ENCODE results near the gene PSPN.

The PSPN gene

DNA sequence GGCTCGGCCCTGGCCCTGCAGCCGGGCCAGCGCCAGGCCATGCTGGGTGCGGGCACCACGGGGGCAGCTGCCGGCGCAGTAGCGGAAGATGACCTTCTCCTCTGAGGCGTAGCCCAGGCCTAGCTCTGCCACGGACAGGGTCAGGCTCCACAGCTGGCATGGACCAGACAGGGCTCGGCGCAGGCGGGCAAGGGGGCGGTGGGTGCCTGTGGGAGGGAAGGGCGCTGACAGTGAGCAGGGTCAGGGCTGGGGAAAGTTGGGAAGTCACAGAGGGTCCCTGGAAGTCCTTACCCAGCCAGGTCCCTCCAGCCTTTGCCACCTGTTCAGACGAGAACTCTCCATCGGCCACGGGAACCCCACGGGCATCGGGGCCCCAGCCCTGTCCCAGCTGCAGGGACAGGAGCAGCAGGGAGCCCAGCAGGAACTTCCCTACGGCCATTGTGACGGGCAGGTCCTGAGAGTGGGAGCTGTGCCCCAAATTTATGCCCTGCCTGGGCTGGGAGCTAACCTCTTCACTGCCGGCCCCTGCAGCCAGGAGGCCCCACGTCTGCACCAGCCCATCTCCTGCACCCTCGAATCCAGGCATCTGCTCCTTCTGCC, at the start of gene PSPN:
Gene PSPN (minus strand): TSS at position 523 of the 600 bp plus-strand sequence. CDS start 84 bp downstream, at position 439.
- no peak for DNase-seq (ENCODE audit: low read depth in 3 of 3)

GRCh38 chr19:6424939-6425731, 49.4 kb upstream of the PSPN start:
- DNase-seq (ENCODE audit: low read depth in 3 of 3): peak; percentile 96 to 99 (median 99)

DNA sequence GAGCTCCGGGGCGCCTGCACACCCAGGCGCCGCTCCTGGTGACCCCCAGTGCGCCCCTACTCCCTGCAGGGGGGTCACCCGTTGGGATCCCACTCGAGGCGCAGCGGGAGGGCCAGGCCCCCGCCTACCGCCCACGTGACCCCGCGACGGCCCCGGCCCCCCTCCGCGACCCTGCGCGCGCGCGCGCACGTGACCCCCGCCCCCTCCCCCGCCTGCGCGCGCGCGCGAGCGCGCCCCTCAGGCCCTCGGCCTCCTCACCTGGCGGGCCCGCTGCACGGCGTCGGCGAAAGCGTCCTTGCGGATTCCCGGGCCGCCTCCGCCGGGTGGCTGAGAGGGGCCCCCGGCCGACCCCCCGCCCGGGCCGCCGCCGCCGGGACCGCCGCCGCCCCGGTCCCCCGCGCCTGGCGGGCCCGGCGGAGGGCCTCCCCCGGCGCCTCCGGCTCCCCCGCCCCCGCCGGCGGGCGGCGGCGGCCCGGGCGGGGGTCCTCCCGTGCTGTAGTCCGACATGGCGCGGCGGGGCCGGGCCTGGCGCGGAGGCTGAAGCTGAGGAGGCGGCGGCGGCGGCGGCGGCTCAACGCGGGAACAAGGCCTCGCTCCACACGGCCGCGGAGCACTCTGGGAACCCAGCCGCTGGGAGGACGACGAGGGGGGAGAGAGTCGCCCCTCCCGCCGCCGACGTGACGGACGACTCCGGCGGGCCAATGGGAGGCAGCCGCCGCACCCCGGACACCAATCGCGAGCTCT, 48.6 kb upstream of the PSPN start, which contains the start of gene KHSRP:
Gene KHSRP (minus strand): TSS at position 617 of the 744 bp plus-strand sequence. CDS start 110 bp downstream, at position 507.
- no peak for DNase-seq (ENCODE audit: low read depth in 3 of 3)

GRCh38 chr19:6423499-6424194, 47.9 kb upstream of the PSPN start:
- DNase-seq (ENCODE audit: low read depth in 3 of 3): no peak

GRCh38 chr19:6421075-6422014, 45.6 kb upstream of the PSPN start:
- DNase-seq (ENCODE audit: low read depth in 3 of 3): no peak

GRCh38 chr19:6418562-6418932, 42.8 kb upstream of the PSPN start:
- no peak for DNase-seq (ENCODE audit: low read depth in 3 of 3)

- no peak for DNase-seq (ENCODE audit: low read depth in 3 of 3)
These were observed 42.2 kb upstream of the PSPN start for GRCh38 chr19:6417713-6418561.

DNA sequence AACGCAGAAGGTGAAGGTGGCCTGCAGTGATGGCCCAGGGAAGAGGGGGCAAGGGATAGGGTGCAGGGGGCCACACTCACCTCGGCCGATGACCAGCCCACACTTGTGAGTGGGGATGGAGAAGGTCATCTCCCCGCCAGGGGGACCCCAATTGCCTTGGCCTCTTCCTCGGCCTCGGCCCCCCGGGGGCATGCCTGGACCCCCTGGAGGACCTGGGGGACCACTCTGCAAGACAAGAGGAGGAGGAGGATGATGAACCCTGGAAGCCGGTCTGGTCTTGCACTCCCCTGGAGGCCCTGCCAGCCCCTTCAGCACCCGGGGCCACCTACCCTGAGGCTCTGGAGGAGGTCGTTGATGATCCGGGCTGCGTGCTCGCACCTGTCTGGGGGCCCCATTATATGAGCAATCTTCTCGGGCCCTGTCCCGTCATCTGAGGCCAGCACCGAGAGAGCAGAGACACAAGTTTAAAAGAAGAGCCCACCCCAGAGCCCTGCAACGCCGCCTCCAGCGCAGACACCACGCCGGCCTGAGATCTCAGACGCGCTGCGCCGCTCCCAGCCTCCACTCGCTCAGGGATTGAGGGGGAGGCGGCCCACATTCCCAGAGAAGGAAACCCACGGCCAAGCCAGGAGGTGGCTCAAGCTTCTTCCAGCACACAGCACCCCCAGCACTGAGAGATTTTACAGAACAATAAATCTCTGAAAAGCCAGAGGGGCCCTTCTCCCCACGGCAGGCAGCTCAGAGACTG, 41.1 kb upstream of the PSPN start:
- DNase-seq (ENCODE audit: low read depth in 3 of 3): no peak

DNA sequence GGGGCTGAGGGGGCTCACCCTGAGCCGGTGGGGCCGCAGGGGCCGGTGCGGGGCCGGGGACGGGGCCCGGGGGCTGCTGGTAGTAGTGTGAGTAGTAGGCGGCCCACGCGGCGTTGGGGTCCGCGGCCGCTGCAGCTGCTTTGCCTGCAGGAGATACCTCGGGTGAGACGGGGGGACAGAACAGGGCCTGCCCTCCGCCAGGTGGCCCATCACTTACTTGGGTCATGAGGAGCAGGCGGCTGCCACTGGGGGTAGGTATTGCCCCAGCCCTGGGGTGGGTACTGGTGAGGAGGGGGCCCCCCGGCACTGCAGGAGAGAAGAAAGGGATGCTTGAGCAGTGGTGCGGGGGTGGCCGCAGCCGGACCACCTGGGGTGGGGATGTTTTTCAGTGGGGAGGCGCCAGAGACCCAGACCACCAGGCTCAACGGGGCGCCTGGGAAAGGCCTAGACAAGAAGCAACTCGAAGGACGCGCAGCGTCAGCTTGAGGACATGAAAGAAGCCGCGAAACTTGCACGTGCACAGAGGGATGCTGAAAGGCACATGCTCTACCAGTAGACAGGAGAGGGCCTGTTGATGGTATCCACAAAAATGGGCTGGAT, 40.0 kb upstream of the PSPN start:
- DNase-seq (ENCODE audit: low read depth in 3 of 3): no peak

DNA sequence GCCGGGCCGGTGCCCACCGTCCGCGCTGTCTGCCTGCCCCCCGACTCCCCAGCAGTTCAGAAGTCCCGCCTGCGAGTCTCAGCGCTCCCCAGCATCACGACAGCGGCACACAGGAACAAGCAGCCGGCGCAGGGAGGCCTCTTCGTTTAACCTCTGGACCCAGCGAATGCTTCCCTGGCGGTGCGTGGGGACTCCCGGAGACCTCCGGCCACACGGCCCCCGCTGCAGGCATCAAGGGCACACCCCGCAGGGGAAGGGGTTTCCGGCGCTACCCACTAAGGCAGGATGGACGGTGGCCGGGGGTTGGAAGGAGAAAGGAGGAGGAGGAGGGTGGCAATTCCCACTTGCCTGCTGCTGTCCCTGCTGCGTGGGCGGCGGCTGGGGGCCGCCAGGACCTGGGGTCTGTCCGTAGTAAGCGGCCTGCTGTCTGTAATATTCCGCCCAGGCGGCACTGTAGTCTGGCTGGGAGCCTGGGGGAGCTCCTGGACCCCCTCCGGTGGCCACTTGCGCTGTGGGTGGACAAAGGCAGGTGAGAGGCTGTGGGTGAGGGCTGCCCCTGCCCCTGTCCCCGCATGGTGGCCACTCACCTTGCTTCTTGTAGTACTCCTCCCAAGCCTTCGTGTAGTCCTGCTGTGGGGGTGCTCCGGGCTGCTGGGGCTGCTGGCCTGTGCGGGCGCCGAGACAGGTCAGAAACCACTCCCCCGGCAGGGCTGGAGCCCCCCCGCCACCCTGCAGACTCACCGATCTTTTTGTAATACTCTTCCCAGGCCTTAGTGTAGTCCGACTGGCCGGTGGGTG, 39.3 kb upstream of the PSPN start:
- no peak for DNase-seq (ENCODE audit: low read depth in 3 of 3)

DNA sequence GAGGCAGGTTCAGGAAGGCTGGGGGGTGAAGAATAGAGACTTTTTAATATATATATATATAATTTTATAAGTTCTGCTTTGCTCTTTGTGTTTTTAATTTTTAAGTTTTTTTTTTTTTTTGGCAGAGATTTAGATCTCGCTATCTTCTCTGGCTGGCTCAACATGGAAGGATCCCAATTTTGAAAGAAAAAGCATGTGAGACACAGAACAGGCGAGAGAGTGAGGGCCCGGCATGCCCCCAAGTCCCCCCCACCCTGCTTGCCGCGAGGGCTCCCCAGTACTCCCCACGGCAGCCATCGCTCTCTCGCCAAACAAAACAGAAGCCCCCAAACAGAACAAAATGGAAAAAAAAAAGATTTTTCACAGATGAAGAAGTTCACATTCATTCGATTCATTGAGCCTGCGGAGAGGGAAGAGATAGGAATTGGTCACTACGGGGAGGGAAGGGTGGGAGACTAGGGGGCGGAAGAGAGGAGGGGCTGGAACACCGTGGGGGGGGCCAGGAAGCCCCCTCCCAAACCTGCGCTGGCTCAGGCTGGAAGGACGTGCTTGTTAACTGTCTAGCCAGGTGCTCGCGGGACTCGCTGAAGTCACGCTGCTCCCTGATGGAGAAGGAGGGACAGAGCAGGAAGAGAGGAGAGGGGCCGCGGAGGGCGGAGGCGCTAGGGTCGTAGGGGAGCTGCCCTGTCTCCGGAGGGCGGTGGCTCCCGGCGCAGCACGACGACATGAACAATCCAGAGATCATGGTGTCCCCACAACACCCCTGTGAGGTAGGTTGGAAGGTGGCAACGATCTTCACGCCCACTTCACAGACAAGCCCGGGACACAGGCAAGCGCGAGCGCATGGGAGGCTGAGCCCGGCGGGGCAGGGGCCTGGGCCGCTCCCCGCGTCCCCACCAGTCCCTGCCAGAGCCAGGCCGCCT, 38.2 kb upstream of the PSPN start:
- DNase-seq (ENCODE audit: low read depth in 3 of 3): no peak

DNA sequence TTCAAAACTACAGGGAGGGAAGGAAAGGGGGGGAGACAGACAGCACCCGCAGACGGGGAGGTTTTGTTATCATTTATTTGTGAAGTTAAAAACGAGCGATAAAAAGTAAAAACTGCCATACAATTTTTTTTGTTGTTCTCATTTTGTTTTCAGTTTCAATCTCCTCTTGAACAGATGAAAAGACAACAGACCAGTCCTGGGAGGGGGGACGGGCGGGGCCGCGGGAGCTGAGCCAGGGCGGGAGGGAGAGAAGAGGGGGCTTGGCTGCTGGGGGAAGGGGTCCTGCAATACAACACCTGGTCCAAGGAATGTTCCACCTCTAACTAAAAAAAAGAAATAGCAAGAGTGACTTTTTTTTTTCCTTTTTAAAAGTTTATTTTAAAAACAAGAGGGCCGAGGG, 37.6 kb upstream of the PSPN start:
- no peak for DNase-seq (ENCODE audit: low read depth in 3 of 3)

- DNase-seq (ENCODE audit: low read depth in 3 of 3): peak in 1 of 3 experiments; percentile 26
These were observed 36.8 kb upstream of the PSPN start for GRCh38 chr19:6412447-6413091.

- no peak for DNase-seq (ENCODE audit: low read depth in 3 of 3)
These were observed 36.3 kb upstream of the PSPN start for GRCh38 chr19:6412061-6412446.

GRCh38 chr19:6409346-6409745, 33.6 kb upstream of the PSPN start:
- no peak for DNase-seq (ENCODE audit: low read depth in 3 of 3)

GRCh38 chr19:6406401-6406800, 30.7 kb upstream of the PSPN start:
- DNase-seq (ENCODE audit: low read depth in 3 of 3): no peak

All from stimulated activated CD4-positive, alpha-beta T cell treated with anti-CD3 and anti-CD28 coated beads, TNF-alpha, amount 100 ng/mL, for 4 hours (primary cell).